MM.1S (cell line): Measurements from ENCODE around the gene PFN2.

Experiments
- EZH2 ChIP-seq: fragments of 300-600 bp; sonication (generic); optimal IDR thresholded peaks from 2 replicates; pipeline ENCODE3; 2017; ENCODE audit warnings: low read depth, mild to moderate bottlenecking, antibody characterized with exemption, low read length, mixed read lengths
- EZH2phosphoT487 ChIP-seq: fragments of 300-600 bp; sonication (generic); IDR thresholded peaks from 2 replicates; pipeline ENCODE4 v1.6.1; 2018; ENCODE audit warnings: antibody characterized with exemption, low read length
- TF ChIP-seq, protein P1 (sequence below): fragments of 300-600 bp; sonication (generic); IDR thresholded peaks from 2 replicates; pipeline ENCODE4 v1.5.1; 2016; ENCODE audit warnings: antibody characterized with exemption, low read length, mixed read lengths

DNA sequence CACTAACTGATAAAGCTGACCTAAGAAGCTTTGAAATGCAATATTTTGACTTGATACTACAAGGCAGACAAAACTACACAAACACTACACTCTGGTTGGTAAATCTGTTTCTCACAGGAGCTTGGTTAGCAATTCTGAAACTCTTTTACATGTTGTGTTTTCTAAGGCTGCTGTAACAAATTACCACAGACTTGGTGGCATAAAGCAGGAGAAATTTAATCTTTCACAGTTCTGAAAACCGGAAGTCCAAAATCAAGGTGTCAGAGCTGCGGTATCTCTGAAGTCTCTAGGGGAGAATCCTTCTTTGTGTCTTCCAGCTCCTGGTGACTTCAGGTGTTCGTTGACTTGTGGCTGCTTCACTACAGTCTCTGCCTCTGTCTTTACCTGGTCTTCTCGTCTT lies 12.9 kb upstream of the PFN2 start:
- TF ChIP-seq EZH2phosphoT487, result no peak
- TF ChIP-seq, protein P1, sequence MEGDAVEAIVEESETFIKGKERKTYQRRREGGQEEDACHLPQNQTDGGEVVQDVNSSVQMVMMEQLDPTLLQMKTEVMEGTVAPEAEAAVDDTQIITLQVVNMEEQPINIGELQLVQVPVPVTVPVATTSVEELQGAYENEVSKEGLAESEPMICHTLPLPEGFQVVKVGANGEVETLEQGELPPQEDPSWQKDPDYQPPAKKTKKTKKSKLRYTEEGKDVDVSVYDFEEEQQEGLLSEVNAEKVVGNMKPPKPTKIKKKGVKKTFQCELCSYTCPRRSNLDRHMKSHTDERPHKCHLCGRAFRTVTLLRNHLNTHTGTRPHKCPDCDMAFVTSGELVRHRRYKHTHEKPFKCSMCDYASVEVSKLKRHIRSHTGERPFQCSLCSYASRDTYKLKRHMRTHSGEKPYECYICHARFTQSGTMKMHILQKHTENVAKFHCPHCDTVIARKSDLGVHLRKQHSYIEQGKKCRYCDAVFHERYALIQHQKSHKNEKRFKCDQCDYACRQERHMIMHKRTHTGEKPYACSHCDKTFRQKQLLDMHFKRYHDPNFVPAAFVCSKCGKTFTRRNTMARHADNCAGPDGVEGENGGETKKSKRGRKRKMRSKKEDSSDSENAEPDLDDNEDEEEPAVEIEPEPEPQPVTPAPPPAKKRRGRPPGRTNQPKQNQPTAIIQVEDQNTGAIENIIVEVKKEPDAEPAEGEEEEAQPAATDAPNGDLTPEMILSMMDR, result no peak
- TF ChIP-seq EZH2, result no peak
